GM21825 (cell line): ENCODE results near the gene ELMOD1.
A peak's percentile ranks its signal among the peaks of the same experiment; 100 is the strongest.

Source experiments
- ATAC-seq: cut with Tn5 transposase; IDR thresholded peaks from one replicate; pipeline ENCODE4 v1.9.1; 2021; ENCODE audit warnings: mild to moderate bottlenecking, moderate library complexity; ENCODE audit not compliant: unreplicated experiment

ELMOD1 gene

GRCh38 chr11:107583629-107584195 is 7.2 kb upstream of the ELMOD1 start:
- ATAC-seq: no peak

GRCh38 chr11:107587306-107587979 is 3.5 kb upstream of the ELMOD1 start:
- no peak for ATAC-seq

GRCh38 chr11:107591378-107592230 is 657 bp downstream of the ELMOD1 start:
- ATAC-seq: no peak

- ATAC-seq: no peak
Observed at GRCh38 chr11:107592231-107592590, 1.3 kb downstream of the ELMOD1 start.

- no peak for ATAC-seq
Observed at GRCh38 chr11:107592813-107593212, 1.9 kb downstream of the ELMOD1 start.

- ATAC-seq: no peak
Observed at GRCh38 chr11:107593951-107594350, 3.0 kb downstream of the ELMOD1 start.

GRCh38 chr11:107594736-107595135 is 3.8 kb downstream of the ELMOD1 start:
- no peak for ATAC-seq

GRCh38 chr11:107598225-107599139 is 7.5 kb downstream of the ELMOD1 start:
- ATAC-seq: peak; percentile 65

GRCh38 chr11:107605061-107606006 is 14.4 kb downstream of the ELMOD1 start:
- no peak for ATAC-seq

GRCh38 chr11:107606141-107606540 is 15.2 kb downstream of the ELMOD1 start:
- no peak for ATAC-seq

- ATAC-seq: no peak
Observed at GRCh38 chr11:107608809-107609208, 17.9 kb downstream of the ELMOD1 start.

GRCh38 chr11:107609400-107610218 is 18.7 kb downstream of the ELMOD1 start:
- no peak for ATAC-seq

GRCh38 chr11:107612445-107612844 is 21.5 kb downstream of the ELMOD1 start:
- no peak for ATAC-seq

GRCh38 chr11:107619926-107620325 is 29.0 kb downstream of the ELMOD1 start:
- ATAC-seq: no peak

- no peak for ATAC-seq
Observed at GRCh38 chr11:107621081-107621480, 30.1 kb downstream of the ELMOD1 start.

GRCh38 chr11:107623183-107623582 is 32.2 kb downstream of the ELMOD1 start:
- no peak for ATAC-seq

- no peak for ATAC-seq
Observed at GRCh38 chr11:107624983-107625684, 34.2 kb downstream of the ELMOD1 start.

GRCh38 chr11:107625685-107625989 is 34.7 kb downstream of the ELMOD1 start:
- no peak for ATAC-seq

- ATAC-seq: no peak
Observed at GRCh38 chr11:107631043-107631442, 40.1 kb downstream of the ELMOD1 start.
